HG03571 (cell line): ENCODE results near the gene ATAD3C.

Source experiments
- ATAC-seq: cut with Tn5 transposase; IDR thresholded peaks from one replicate; pipeline ENCODE4 v1.9.1; 2021; ENCODE audit not compliant: unreplicated experiment

The ATAD3C gene

DNA sequence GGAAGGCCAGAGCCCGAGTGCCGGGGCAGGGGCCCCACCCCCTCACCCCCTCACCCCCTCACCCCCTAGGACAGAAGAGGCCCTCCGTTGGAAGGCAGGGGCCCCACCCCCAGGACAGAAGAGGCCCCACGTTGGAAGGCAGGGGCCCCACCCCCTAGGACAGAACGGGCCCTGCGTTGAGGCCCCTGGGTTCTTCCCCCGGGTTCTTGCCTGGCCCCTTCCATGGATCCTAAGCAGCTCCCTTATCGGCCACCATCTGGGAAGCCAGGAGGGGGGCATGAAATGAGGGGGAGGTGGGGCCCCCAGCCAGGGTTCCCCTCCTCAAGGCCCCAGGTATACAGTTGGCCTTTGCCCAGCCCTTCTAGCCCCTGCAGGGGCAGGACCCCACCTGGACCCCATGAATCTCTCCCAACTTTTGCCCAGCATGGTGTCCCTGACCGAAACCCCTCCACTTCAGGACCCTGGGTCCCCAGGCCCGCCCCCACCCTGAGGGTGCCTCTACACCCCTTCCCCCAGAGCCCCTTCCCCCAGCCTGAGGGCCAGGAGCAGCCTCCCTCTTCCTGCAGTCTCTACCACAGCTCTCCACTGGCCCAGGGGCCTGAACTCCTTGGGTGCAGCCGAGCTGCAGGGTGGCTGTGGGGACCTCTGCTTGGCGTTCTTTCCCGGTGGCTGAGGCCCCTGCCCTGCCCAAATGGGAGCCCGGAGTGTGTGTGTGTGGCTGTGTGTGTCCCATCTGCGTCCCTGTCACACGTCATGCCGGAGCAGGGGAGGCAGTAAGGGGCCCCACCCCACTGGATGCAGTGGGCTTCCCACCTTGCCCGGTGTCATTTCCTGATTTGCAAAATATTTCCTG lies 18.3 kb upstream of the ATAD3C start:
- no peak for ATAC-seq

DNA sequence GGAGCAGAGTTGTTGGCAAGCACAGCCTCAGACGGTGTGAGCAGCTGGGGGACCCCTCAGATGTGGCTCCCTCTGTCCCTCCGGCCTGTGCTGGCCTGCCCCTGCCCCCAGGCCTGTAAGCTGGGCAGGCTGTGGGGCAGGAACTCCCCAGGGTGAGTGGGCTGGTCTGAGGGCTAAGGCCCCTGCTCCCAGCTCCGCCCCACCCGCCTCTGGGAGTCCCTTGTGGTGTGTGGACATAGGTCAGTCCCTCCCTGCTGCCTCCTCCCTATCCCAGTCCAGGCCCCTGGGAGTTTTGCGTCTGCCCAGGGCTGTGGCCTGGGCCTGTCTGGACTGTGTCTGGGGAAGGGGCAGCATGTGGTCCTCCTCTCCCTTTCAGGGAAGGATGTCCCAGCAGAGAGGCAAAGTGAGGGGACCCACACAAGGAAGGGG lies 17.6 kb upstream of the ATAD3C start:
- ATAC-seq: no peak

DNA sequence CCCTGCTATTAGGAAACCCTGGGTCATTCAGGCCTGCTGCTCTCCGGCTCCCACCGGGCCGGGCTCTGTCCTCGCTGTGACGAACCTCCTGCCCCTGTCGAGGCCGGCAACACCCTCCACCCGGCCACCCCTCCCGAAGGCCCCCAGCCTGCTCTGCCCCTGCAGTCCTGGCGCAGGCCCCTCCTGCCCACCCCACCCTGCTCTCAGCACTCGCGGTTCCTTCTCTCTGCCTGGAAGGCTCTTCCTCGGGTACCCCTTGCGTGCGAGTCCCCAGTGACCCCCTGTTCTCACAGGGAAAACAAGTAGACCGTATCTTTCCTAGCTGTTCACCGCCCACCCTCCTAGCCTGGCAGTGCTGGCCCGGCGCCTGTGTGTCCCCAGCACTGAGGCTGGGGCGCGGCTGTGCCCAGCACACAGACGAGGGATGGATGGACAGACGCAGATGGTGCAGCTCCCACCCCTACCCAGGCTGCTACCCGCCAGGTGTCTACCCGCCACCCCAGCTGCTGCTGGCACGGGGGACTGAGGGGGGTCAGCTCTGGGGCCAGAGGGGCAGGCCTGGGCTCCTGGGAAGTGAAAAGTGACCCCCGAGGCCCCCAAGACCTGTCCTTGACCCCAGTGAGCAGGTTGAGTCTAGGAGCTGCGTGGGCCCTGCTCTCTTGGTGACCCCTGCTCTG lies 17.1 kb upstream of the ATAD3C start:
- no peak for ATAC-seq

DNA sequence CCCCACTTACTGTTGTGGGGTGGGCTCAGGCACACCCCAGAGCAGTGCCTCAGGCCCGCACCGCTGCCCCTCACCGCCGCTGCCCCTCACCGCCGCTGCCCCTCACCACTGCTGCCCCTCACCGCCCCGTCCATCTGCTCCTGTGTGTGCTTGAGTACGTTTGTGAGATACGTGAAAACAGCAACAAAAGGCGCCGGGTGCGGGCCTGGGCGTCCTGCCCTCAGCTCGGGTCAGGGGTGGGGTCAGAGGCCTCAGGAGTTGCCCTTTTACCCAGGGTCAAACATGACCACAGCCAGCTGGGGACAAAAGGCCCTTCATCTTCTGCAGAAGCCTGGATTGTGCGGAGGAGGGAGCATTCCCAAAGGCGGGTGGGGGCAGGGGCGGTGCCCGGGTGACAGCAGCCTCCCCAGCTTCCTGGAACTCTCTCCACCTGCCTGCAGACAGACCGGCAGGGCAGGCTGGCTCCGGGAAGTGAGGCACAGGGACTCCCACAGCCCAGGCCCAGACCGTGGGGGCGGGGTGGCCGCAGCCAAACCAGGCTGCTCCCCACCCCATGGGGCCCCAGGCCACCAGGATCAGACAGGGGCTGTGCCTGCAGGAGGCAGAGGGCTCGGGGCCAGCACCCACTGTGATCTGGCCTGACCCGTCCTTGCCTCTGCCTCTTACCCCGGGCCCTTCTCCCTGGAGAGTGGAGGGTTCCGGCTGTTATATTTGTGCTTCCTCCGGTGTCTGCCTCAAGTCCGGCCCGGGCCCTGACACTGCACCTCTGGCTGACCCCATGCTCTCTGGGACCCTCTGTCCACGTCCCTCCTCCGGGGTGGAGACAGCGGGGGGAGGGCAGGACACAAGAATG lies 16.3 kb upstream of the ATAD3C start:
- no peak for ATAC-seq

DNA sequence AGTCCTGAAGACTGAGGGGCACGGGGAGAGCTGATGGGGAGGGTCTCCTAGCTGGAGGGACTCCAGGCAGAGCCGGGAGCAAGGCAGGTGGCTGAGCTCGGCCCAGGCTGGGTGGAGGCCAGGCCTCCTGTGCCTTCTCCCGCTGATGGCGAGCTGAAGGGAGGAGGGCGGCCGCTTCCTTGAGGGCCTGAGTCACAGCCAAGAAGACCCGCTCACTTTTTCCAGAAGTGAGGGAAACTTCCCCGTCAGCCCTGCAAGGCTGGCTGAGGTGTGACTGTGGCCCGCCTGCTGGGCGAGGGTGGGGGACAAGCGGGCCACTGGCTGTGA lies 15.7 kb upstream of the ATAD3C start:
- ATAC-seq: no peak

DNA sequence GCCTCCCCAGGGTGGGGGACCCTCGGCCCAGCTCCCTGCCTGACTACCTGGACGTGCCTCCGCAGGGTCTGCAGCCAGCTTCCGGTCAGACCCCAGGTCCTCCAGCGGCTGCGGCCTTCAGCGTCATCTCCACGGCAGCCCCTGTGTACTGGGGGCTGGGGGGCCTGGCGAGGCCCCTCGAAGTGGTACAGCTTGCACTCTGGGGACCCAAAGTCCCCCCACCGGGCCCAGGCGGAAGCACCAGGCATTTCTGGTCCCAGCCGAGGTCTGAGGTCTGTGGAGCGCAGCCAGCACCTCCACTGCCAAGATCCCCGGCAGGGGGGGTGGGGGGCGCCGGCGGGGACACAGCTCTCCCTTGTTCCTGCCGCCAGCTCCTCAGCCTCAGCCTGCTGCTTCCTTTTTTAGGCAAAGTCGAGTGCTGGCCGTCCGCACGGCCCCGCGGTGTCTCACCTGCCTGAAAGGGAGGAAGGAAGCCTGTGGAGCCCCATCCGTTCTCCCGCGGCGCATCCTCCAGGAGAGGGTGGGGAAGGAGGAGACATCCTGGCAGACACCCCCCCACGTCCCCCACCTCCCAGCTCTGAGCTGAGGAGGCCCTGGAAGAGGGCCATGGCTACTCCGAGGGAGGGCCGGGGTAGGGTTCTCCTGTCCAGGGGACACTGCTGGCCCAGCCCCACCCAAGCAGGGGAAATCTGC lies 15.2 kb upstream of the ATAD3C start:
- ATAC-seq: no peak

DNA sequence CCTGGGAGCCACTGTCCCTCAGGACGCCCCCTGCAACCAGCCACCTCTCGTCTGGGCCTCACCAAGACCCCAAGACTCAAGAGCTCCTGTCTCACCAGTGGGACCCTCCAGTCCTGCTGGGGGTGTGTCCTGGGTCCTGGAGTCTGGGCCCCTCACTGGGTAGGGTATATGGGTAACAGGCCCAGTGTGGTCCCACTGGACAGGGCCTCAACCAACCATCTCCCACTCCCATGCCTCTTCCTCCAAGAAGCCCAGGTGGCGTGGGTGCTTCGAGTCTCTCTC lies 14.7 kb upstream of the ATAD3C start:
- no peak for ATAC-seq

DNA sequence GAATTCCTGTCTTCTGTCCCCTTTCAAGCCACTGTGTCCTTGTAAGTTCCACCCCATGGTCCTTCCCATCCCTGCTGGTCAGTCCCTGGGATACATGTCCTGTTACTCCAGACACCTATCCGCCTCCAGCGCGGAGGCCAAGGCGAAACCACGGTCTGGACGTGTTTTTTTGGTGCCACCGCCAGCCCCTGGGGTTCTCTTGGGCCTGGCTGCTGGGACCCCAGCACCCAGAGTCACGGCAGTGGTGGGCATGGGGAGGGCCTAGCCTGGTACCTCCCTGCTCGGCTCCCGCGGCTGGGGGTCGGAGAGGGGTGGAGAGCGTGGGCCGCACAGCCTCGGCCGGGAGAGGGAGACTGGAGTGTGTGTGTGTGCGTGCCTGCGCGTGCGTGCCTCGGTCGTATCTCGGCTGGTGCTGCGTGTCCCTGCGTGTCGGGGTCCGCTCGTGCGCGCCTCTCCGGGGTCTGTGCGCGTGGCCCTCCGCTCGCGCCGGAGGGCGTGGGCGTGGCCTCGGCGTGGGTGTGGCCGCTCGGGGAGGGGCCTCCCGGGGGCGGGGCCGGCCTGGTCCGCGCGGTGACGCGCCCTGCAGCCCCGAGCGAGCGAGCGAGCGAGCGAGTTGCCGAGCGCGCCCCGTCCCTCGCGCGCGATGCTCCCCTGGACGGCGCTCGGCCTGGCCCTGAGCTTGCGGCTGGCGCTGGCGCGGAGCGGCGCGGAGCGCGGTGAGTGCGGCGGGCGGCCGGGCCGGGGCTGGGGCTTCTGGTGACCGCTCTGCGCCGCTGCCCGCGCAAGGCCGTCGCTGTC lies 14.2 kb upstream of the ATAD3C start, which contains the start of gene VWA1:
VWA1 (plus strand) TSS at position 585 of the 798 bp plus-strand sequence; CDS start at position 644, 59 bp downstream.
- ATAC-seq: no peak

DNA sequence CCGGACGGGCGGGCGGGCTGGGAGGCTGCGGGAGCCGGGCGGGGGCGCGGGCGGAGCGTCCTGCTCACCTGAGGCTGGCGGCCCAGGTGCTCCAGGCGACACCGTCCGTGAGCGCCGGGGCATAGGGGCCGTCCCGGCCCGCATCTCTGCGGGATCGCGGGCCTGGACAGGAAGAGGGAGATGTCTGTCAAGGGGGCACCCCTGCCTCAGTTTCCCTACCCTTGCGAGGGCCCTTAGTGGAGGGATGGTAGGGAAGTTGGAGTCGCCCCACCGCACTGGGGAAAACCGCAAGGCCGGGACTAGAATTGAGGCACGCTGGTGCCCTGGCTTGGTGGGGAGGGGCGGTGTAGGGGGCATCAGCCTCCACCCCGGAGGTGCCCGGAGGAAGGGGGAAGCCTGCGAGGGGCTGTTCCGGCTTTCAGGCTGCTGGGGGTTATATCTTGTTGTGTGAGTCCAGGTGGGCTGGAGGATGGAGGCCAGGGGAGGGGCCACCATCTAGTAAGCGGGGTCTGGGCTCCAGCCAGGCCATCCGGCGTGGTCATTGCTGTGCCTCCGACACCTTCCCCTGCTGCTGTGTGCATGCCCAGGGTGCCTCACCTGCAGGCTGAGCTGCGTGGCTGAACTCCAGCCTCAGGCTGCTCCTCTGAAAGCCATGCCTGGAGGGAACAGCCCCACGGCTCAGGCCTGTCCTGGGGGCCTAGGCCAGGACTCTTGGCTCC lies 13.4 kb upstream of the ATAD3C start:
- no peak for ATAC-seq

DNA sequence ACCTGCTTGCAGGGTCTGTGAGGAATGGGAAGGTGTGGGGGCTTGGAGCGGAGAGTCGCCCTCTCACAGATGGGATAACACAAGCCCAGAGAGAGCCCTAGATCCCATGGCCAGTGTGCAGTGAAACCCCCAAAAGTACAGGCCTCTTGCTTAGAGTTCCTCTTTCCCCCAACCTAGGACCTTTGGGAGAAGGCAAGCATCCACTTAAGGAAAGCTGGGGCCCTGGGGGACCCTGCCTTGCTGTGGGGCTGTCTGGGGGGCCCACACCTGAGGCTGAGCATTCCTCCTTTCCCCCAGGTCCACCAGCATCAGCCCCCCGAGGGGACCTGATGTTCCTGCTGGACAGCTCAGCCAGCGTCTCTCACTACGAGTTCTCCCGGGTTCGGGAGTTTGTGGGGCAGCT lies 12.9 kb upstream of the ATAD3C start:
- ATAC-seq: no peak

DNA sequence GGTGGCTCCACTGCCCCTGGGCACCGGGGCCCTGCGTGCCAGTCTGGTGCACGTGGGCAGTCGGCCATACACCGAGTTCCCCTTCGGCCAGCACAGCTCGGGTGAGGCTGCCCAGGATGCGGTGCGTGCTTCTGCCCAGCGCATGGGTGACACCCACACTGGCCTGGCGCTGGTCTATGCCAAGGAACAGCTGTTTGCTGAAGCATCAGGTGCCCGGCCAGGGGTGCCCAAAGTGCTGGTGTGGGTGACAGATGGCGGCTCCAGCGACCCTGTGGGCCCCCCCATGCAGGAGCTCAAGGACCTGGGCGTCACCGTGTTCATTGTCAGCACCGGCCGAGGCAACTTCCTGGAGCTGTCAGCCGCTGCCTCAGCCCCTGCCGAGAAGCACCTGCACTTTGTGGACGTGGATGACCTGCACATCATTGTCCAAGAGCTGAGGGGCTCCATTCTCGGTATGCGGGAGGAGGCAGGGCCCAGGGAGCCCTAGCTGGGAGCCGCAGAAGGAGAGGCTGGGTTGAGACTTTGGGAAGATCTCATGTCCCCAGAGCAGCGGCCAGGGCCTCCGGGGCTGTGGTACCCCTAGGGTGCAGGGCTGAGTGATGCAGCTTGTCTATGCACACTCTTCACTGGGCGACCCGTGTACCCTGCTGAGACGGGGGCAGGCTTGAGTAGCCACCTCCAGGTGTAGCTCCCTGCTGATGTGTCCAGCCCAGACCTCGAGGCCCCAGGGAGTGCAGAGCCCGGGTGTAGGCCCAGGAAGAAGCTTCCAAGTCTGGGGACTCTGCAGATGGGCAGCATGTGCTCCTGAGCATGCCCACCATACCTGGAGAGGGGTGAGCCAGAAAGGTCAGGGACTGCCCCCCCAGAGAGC lies 12.2 kb upstream of the ATAD3C start:
- no peak for ATAC-seq

DNA sequence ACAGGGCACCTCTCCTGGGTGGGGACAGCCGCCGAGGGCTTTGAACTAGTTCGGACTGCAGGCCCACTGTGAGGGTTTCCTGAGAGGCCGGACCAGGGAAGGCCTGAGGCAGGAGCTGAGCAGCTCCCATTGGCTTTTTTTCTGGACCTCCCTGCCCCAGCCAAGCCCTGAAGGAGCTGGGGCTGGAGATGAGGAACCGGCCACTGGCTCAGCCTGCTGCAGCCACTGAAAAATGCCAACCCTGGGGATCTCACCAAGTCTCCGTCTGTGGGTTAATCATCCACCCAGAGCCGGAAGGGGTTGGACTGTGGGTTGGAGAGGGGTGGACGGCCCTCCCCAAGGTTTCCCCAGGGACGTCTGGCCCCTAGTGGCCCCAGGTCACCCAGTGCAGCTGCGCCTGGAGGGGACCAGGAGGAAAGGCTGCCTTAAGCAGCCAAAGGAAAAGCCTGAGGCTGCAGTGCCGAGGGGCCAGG lies 11.5 kb upstream of the ATAD3C start:
- peak; percentile 39 for ATAC-seq

DNA sequence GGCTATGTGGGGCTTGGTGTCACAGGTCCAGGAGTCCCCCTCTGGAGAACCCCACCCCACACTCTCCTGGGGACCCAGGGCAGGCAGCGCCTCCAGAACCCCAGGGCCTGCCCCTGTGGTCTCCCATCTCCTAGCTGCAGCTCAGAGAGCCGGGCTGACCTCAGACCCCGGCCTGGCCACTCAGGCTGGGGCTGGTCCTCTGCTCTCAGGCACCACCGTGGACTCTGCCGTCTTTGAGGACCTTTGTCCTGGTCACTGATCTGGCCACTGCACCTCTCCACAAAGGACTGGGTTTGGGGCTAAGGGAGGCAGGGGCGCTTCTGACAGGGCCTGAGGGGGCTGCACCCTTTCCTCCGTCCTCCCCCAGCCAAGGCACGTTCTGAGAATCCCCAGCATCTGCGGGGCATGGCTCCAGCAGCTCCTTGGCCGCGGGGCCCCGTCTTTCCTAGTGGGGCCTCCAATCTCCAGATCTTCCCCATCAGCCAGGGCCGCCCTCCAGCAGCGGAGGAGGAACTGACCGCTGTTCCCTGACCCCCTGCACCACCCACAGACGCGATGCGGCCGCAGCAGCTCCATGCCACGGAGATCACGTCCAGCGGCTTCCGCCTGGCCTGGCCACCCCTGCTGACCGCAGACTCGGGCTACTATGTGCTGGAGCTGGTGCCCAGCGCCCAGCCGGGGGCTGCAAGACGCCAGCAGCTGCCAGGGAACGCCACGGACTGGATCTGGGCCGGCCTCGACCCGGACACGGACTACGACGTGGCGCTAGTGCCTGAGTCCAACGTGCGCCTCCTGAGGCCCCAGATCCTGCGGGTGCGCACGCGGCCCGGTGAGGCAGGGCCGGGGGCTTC lies 10.7 kb upstream of the ATAD3C start:
- ATAC-seq: no peak

DNA sequence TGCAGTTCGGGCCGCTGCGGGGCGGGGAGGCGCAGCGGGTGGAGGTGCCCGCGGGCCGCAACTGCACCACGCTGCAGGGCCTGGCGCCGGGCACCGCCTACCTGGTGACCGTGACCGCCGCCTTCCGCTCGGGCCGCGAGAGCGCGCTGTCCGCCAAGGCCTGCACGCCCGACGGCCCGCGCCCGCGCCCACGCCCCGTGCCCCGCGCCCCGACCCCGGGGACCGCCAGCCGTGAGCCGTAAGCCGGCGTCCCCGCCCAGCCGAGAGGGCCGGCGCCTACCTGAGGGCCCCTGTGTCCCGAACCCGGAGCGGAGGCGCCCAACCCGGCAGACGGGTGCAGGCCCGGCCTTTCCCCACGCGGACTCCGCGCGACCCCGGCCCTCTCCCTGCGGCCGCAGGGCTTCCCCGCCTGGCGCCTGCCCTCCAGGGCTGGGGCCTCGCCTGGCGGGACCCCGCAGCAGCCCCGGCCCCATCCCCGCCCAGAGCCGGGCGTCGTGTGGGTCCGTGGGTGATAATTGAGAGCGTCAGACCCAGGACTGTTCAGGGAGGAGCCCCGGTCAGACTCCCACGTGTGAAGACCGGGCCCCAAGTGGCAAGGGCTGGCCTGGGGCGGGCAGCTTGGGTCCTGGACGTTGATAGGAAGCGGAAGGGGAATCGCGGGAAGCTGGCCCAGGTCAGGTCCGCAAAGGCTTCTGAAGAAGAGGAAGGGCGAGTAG lies 9.8 kb upstream of the ATAD3C start:
- ATAC-seq: no peak

DNA sequence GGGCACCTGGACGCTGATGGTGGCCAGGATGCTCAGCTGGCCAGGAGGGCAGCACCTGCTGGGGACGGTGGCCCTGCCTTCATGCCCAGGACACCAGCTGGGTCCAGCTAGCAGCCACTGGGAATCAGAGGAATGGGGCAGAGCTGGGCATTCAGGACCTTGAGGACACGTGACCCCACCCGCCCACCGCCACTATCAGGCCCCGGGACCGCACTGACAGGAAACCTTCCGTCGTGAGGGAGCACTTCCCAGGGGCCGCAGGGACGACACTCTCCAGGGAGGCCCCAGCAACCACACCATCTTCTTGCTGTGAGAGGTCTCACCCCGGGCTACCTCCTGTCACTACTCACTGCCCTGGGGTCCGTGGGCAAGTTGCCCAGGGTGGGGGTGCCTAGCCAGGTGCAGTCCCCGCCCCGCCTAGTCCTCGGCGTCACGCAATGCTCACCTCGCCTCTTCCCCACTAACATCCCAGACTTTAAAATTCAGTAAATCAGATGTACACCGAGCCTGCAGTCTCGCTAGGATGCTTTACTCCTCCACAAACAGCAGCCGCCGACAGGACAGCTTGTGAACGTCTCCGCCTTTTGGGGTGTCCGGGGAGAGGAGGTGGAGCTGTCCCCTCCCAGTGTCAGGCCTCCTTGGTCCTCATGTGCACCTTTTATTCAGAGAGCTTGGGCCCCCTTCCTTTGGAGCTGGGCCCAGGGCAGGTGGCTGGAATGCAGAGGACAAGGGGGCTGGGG lies 9.1 kb upstream of the ATAD3C start:
- no peak for ATAC-seq
